Erythroblast (primary cell): ENCODE results near the gene TSPAN12.

Experiments used
- GATA1 ChIP-seq: IDR thresholded peaks from 2 replicates; pipeline ENCODE4 v1.6.1; 2011; ENCODE audit warnings: low read depth, mild to moderate bottlenecking, control low read depth, low read length, moderate library complexity
- POLR2A ChIP-seq: IDR thresholded peaks from 2 replicates; pipeline ENCODE4 v1.6.1; 2011; ENCODE audit warnings: mild to moderate bottlenecking, low read length

DNA sequence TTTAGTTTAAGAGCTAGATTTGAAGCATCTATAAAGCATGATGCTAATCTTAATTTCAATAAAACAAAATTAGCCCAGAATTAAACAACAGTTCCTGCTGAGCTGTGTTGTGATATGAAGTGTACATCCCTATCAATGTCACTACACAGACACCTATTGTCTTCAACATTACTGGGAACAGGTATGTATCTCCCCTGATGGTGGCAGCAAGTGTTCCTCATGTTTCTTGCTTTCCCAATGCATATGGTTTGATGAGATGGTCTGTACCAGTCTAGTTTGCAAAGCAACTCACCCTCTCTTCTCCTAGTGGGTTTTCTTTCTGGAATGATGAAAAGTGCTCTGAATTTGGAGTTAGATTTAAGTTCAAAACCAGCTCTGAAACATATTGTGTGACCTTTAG, 38.1 kb downstream of the TSPAN12 start:
- TF ChIP-seq POLR2A (no peak), GATA1 (no peak)
